ENCODE results near the gene ARHGAP9.

- TF ChIP-seq POLR2A (IDR thresholded peaks at IDR 0.05), result no peak
- TF ChIP-seq, protein P1, sequence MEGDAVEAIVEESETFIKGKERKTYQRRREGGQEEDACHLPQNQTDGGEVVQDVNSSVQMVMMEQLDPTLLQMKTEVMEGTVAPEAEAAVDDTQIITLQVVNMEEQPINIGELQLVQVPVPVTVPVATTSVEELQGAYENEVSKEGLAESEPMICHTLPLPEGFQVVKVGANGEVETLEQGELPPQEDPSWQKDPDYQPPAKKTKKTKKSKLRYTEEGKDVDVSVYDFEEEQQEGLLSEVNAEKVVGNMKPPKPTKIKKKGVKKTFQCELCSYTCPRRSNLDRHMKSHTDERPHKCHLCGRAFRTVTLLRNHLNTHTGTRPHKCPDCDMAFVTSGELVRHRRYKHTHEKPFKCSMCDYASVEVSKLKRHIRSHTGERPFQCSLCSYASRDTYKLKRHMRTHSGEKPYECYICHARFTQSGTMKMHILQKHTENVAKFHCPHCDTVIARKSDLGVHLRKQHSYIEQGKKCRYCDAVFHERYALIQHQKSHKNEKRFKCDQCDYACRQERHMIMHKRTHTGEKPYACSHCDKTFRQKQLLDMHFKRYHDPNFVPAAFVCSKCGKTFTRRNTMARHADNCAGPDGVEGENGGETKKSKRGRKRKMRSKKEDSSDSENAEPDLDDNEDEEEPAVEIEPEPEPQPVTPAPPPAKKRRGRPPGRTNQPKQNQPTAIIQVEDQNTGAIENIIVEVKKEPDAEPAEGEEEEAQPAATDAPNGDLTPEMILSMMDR (IDR thresholded peaks at IDR 0.05), result no peak
Observed at GRCh38 chr12:57461917-57462250, 17.8 kb downstream of the ARHGAP9 start.
